Pulmonary artery endothelial cell (primary cell): ENCODE data around the gene NDUFS6. TPM values are rescaled to one million over a fixed set of nuclear protein-coding genes. Genes with fewer than 3 reads are reported as not detected.

Source experiments
- DNase-seq: peaks from one replicate; pipeline ENCODE4 v3.0.0-alpha.2; 2011; ENCODE audit warnings: low read depth, low spot score
- total RNA-seq: library from RNA; depleted of rRNA; stranded (reverse); fragments of >200 nt; gene quantifications from 2 replicates; pipeline ENCODE4 v1.2.3, GENCODE V29; 2014

NDUFS6 gene
- total RNA-seq, 1 donor from 2014 or later = 57.7 TPM

GRCh38 chr5:1847056-1847455 lies 45.8 kb downstream of the NDUFS6 start:
- DNase-seq = no peak

- no peak for DNase-seq
These were observed 46.4 kb downstream of the NDUFS6 start for GRCh38 chr5:1847611-1848010.

GRCh38 chr5:1850324-1851154 lies 49.3 kb downstream of the NDUFS6 start:
- DNase-seq = no peak

GRCh38 chr5:1851290-1851934 lies 50.2 kb downstream of the NDUFS6 start:
- DNase-seq = no peak

- no peak for DNase-seq
These were observed 51.2 kb downstream of the NDUFS6 start for GRCh38 chr5:1852324-1852947.

- DNase-seq = no peak
These were observed 52.3 kb downstream of the NDUFS6 start for GRCh38 chr5:1853531-1853930.

GRCh38 chr5:1855075-1855474 lies 53.9 kb downstream of the NDUFS6 start:
- no peak for DNase-seq

- no peak for DNase-seq
These were observed 54.4 kb downstream of the NDUFS6 start for GRCh38 chr5:1855596-1855995.

GRCh38 chr5:1856596-1857255 lies 55.5 kb downstream of the NDUFS6 start:
- no peak for DNase-seq

- DNase-seq = no peak
These were observed 56.0 kb downstream of the NDUFS6 start for GRCh38 chr5:1857256-1857600.

GRCh38 chr5:1858436-1858835 lies 57.2 kb downstream of the NDUFS6 start:
- no peak for DNase-seq

GRCh38 chr5:1859099-1859498 lies 57.9 kb downstream of the NDUFS6 start:
- DNase-seq = no peak

- no peak for DNase-seq
These were observed 58.9 kb downstream of the NDUFS6 start for GRCh38 chr5:1860021-1860610.

- no peak for DNase-seq
These were observed 59.7 kb downstream of the NDUFS6 start for GRCh38 chr5:1860949-1861348.

GRCh38 chr5:1864896-1865440 lies 63.8 kb downstream of the NDUFS6 start:
- no peak for DNase-seq

- no peak for DNase-seq
These were observed 64.3 kb downstream of the NDUFS6 start for GRCh38 chr5:1865486-1865885.

Other genes starting within 250 kb of the NDUFS6 start
- gene MRPL36, start 1.6 kb upstream of the NDUFS6 start, total RNA-seq = 60.1 and 71.2 TPM in 2 replicates
- not detected in 2 replicates for gene IRX4, start 81.5 kb downstream of the NDUFS6 start, total RNA-seq